HepG2 (cell line): Measurements from ENCODE around the gene RANBP2. TPM values are rescaled to one million over a fixed set of nuclear protein-coding genes. Genes with fewer than 3 reads are reported as not detected.

Experiments
- AGO1 ChIP-seq: fragments of 200-400 bp; formaldehyde crosslinking; IDR thresholded peaks from 2 replicates; pipeline ENCODE4 v1.6.1; 2017; ENCODE audit warnings: mild to moderate bottlenecking, low read depth, low read length, moderate library complexity; ENCODE audit not compliant: poor library complexity, severe bottlenecking
- ARNT ChIP-seq: fragments of 450-650 bp; IDR thresholded peaks from 2 replicates; pipeline ENCODE4 v1.6.1; 2017
- CREM ChIP-seq, 2 experiments: sonication (generic) in 1 of 2; formaldehyde crosslinking in 1 of 2; IDR thresholded peaks; 2 replicates each; pipeline versions ENCODE4 v1.4.0 to v1.6.1; 2016 to 2020; ENCODE audit warnings: antibody characterized with exemption in 1 of 2, mild to moderate bottlenecking in 1 of 2, missing genetic modification reagents in 1 of 2
- ISX ChIP-seq: sonication (generic); formaldehyde crosslinking; conservative IDR thresholded peaks from 2 replicates; pipeline ENCODE4 v1.5.0; 2020; ENCODE audit warnings: missing genetic modification reagents
- MXD4 ChIP-seq: IDR thresholded peaks from 2 replicates; pipeline ENCODE4 v1.6.1; 2016; ENCODE audit warnings: mild to moderate bottlenecking, missing biosample characterization, missing genetic modification reagents
- MYPOP ChIP-seq: sonication (generic); formaldehyde crosslinking; IDR thresholded peaks from 2 replicates; pipeline ENCODE4 v1.8.1; 2023; ENCODE audit warnings: mild to moderate bottlenecking, moderate library complexity, missing genetic modification reagents
- NFKB2 ChIP-seq: sonication (generic); formaldehyde crosslinking; IDR thresholded peaks from 2 replicates; pipeline ENCODE4 v1.4.0; 2020; ENCODE audit warnings: missing genetic modification reagents, borderline replicate concordance
- PATZ1 ChIP-seq: sonication (generic); formaldehyde crosslinking; IDR thresholded peaks from 2 replicates; pipeline ENCODE4 v1.4.0; 2020; ENCODE audit warnings: missing genetic modification reagents
- RERE ChIP-seq: IDR thresholded peaks from 2 replicates; pipeline ENCODE4 v1.6.1; 2016; ENCODE audit warnings: low read depth, missing genetic modification reagents, missing compliant biosample characterization
- SATB2 ChIP-seq: sonication (generic); formaldehyde crosslinking; IDR thresholded peaks from 2 replicates; pipeline ENCODE4 v1.5.0; 2020; ENCODE audit warnings: missing genetic modification reagents
- TEAD2 ChIP-seq: sonication (generic); formaldehyde crosslinking; IDR thresholded peaks from 2 replicates; pipeline ENCODE4 v1.9.0; 2021; ENCODE audit warnings: missing genetic modification reagents
- U2AF1 ChIP-seq: fragments of 200-400 bp; formaldehyde crosslinking; optimal IDR thresholded peaks from 2 replicates; pipeline ENCODE3; 2017; ENCODE audit warnings: mild to moderate bottlenecking, low read depth, low read length
- ZBTB25 ChIP-seq: IDR thresholded peaks from 2 replicates; pipeline ENCODE4 v1.6.1; 2018; ENCODE audit warnings: missing genetic modification reagents
- ZBTB44 ChIP-seq: sonication (generic); formaldehyde crosslinking; IDR thresholded peaks from 2 replicates; pipeline ENCODE4 v1.4.0; 2020; ENCODE audit warnings: missing genetic modification reagents
- ZNF549 ChIP-seq: sonication (generic); formaldehyde crosslinking; IDR thresholded peaks from 2 replicates; pipeline ENCODE4 v1.5.0; 2020; ENCODE audit warnings: missing genetic modification reagents
- ZNF737 ChIP-seq: sonication (generic); formaldehyde crosslinking; IDR thresholded peaks from 2 replicates; pipeline ENCODE4 v1.5.0; 2020; ENCODE audit warnings: missing genetic modification reagents, mild to moderate bottlenecking, borderline replicate concordance
- polyA plus RNA-seq, 8 experiments: library from polyadenylated mRNA; depleted of rRNA in 3 of 8; stranded (reverse) in 7 of 8; unstranded in 1 of 8; fragments of >200 nt; fragmentation: Illumina TruSeq in 4 of 8; extraction: Trizol in 4 of 8; gene quantifications; 2 replicates each; pipeline versions ENCODE4 v1.2.1 to v1.2.3, GENCODE V29; 2011 to 2016; ENCODE audit warnings: low read depth in 4 of 8, missing spikeins in 1 of 8, mixed read lengths in 1 of 8; ENCODE audit not compliant: insufficient read depth in 1 of 8
- total RNA-seq, 5 experiments: library from RNA; depleted of rRNA; stranded (reverse); fragments of >200 nt; fragmentation: Illumina TruSeq; extraction: Trizol; gene quantifications; 2 replicates each; pipeline ENCODE4 v1.2.3, GENCODE V29; 2016; ENCODE audit warnings: low read depth in 1 of 5

RANBP2 gene
- total and polyA plus RNA-seq, 2 of the 13 experiments (the other 11 are each of a cell fraction or from before 2014, with no cell fraction given) = 12.2 to 87.0 TPM

GRCh38 chr2:108719149-108720044 lies at the start of gene RANBP2 (continued):
- TF ChIP-seq ZBTB44 (CRISPR knock-in tag) (peak; percentile 84; the same call in 1 of the 2 replicates), MXD4 (peak; percentile 97), ARNT (no peak), NFKB2 (peak; percentile 95), MYPOP (CRISPR knock-in tag) (peak; percentile 99), ZNF737 (CRISPR knock-in tag) (peak; percentile 92; the same call in 1 of the 2 replicates), AGO1 (peak; percentile 37), ZNF549 (CRISPR knock-in tag) (peak; percentile 51; the same call in 1 of the 2 replicates), TEAD2 (CRISPR knock-in tag) (peak; percentile 91; the same call in 1 of the 2 replicates), ZBTB25 (CRISPR knock-in tag) (peak; percentile 95; the same call in 1 of the 2 replicates), U2AF1 (peak; percentile 74), PATZ1 (CRISPR knock-in tag) (peak; percentile 57; the same call in 1 of the 2 replicates), ISX (CRISPR knock-in tag) (no peak; the same call in none of the 2 replicates), CREM (IDR thresholded peaks at IDR 0.05) (peak; percentile 99), CREM (CRISPR knock-in tag; IDR thresholded peaks at IDR 0.05) (peak; percentile 98), SATB2 (CRISPR knock-in tag) (peak; percentile 94; the same call in 1 of the 2 replicates), RERE (CRISPR knock-in tag) (peak; percentile 69; the same call in 1 of the 2 replicates)
